H54 (cell line): Measurements from ENCODE around the gene ASB10.

Source experiments
- DNase-seq: peaks from one replicate; pipeline ENCODE4 v3.0.0; 2011; ENCODE audit warnings: low spot score, mixed read lengths; ENCODE audit not compliant: insufficient read length
- FAIRE-seq: peaks from 3 replicates; lab custom pipeline; 2011; peaks lifted over from hg19 to GRCh38; lab: Jason Lieb, UNC
- POLR2A ChIP-seq: IDR thresholded peaks from 2 replicates; pipeline ENCODE4 v1.6.1; 2011; ENCODE audit warnings: low read depth, mild to moderate bottlenecking, low read length

The ASB10 gene

DNA sequence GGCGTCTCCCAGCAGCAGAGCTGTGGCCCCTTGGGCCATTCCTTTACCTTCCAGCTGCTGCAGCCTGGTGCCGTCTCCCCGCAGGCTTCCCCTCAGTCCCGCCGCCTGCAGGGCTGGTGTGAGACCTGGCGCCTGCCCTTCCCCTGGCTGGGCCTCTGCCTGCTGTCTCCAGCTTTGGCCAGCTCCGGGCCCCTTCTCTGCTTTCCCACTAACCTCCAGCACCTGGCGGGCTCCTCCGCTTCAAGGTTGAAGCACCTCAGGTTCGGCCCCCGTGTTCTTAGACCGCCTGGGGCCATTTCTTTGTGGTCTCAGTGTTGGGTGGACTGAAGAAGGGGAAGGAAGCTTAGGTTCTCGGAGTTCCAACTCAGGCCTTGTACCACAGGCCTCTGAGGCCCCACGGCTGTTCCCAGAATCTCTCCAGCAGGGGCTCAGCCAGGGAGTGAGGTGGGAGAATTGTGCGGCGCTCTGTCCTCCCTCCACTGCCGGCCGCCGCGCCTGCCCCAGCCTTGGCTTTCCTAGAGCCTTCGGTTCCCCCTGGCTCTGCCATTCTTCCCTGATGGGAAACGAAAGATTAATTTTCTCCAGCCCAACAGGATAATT, 49.9 kb downstream of the ASB10 start:
- FAIRE-seq = no peak
- TF ChIP-seq POLR2A = no peak
- no peak for DNase-seq

DNA sequence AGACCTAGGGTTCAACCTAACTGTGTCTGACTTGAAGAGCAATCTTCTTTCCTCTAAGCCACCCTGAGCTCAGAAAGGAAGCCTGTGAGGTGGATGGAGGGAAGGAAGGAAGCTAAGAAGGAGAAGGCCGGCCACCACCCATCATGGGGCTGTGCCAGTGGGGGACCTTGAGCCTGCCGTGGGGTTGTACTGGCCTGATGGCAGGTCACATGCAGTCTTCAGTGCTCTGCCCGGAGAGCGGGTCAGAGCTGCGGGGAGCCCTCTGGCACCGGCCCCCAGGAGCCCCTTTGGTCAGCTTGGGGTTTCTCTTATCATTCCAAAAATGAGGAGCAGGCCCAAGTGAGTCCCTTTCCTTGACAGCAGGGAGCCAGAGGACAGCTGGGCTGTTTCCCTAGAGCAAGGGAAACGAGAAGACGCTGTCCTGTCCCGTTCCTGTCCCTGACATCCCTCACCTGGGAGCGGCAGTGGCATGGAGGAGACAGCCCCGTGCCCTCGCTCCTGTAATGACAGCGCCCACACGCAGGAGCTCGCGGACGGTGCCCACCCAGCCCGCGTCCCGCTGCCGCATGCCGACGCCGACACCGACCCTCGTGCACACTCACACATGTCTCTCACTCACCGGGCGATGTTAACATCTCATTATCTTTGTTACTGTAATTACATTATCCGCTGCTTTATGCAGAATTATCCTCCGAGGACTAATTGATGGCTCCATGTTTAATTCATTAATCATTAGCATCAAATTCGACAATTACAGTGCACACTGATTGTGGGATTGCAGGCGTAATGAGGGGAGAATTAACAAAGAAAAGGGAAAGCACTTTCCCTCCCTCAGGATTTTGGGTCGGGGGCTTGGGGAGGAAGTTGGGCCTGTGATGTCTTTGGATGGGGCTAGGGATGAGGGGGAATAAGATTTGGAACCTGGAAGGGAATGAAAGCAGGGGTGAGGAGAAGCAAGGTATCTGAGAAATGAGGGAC, 50.9 kb downstream of the ASB10 start:
- FAIRE-seq (no peak), DNase-seq (no peak)
- TF ChIP-seq POLR2A = no peak

DNA sequence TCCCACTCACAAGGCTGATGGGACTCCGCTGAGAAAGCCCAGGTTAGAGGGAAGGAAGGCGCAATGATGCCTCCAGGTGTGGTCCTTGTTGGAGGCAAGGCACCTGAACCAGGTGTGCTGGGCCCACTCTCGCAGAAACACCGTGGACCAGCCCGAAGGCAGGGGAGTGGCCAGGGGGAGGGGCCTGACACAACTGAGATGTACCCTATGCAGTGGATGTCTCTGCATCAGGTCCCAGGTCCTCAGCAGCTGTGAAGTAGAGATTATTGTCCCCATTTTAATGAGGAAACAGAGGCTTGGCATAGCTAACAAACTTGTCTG, 51.6 kb downstream of the ASB10 start:
- no peak for FAIRE-seq
- no peak for TF ChIP-seq POLR2A
- no peak for DNase-seq

DNA sequence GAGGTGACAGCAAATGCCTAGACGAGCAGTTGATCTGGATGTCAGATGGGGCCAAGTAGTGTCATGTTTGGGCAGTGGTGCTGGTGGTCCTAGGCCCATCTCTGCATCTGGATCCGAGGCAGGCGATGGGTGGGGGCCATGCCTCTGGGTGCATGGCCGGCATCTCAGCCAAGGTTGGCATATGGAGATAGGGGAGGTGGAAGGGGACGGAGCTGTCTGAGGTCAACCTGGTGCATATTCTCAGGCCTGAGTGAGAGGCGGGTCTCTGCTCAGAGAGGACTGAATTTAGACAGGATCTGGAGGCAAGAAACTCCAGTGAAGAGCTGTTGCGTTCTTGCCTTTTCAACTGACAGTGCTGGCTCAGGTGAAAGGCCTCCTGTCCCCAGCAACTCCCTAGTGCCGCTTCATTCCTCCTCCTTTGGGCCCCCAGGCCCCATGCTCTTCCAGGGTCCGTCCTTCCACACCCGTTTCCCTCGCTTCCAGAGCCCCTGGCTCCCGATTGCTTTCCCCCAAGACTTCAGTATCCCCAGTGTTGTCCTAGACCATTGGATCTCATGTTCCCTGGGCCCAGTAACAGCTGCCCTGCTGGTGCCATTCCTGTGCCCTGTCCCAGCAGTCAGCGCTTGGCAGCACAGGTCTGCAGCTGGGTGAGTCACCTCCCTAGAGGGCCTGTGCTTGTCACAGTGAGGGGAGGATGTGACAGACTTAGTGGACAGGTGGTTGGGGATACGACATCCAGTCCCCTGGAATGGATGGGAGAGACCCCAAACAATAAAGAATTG, 52.1 kb downstream of the ASB10 start:
- TF ChIP-seq POLR2A = no peak
- FAIRE-seq (no peak), DNase-seq (no peak)

DNA sequence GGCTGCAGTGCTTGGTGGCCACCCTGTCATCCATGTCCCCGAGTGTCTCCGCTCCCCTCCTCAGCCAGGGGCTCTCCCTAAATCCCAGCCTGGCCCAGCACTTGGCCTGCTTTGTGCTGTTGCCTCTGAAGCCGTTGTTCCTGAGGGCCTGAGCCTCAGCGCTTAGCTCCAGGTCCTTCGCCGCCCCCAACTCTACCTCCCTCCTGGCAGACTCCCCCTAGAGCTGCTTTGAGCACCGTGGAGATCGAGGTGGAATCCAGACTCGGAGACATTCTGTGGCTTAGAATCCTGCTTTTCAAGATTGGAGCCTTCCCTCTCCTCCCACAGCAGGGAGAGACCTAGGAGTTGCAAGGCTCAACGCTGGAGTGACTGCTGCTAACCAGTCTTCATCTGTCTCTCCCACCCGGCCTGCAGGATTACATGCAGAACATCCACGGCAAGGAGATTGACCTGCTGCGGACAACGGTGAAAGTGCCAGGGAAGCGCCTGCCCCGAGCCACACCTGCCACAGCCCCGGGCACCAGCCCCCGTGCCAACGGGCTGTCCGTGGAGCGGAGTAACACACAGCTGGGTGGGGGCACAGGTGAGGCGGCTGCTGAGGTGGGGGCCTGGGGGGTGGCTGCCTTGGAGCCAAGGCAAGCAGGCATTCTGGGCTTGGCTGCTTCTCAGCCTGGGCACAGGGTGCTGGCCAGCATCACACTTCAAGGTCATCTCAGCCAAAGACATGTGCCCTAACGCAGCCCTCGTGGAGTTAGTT, 52.9 kb downstream of the ASB10 start:
- DNase-seq (no peak), FAIRE-seq (no peak)
- TF ChIP-seq POLR2A = no peak

DNA sequence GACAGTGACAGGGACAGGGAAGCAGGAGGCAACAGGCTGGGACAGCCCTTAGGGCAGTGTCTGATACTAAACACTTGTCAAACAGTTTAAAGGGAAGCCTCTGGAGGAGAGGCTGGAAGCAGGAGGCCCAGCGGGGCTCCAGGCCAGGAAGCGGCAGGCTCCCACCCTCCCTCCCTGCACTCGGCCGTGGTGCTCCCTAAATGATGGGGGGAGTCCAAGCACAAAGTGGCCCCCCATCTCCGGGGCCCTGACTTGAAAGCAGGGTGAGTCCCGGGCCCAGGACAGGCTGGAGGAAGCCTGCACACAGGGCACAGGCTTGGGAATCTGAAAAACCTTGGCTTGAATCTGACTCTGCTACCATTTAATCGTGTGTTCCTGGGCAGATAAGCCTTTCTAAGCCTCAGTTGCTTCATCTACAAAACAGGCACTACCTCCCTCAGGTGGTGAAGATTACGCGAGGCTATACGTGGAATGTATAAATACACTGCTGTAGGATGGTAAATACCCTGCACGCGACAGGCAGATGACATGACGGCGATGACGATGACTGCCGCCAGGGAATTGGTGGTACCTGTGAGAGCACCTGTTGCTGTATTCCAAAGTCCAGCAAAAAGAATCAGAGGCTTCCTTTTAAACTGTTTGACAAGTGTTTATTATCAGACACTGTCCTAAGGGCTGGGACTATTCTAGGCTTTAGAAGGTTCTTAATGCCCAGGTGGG, 53.6 kb downstream of the ASB10 start:
- no peak for TF ChIP-seq POLR2A
- FAIRE-seq (no peak), DNase-seq (no peak)

DNA sequence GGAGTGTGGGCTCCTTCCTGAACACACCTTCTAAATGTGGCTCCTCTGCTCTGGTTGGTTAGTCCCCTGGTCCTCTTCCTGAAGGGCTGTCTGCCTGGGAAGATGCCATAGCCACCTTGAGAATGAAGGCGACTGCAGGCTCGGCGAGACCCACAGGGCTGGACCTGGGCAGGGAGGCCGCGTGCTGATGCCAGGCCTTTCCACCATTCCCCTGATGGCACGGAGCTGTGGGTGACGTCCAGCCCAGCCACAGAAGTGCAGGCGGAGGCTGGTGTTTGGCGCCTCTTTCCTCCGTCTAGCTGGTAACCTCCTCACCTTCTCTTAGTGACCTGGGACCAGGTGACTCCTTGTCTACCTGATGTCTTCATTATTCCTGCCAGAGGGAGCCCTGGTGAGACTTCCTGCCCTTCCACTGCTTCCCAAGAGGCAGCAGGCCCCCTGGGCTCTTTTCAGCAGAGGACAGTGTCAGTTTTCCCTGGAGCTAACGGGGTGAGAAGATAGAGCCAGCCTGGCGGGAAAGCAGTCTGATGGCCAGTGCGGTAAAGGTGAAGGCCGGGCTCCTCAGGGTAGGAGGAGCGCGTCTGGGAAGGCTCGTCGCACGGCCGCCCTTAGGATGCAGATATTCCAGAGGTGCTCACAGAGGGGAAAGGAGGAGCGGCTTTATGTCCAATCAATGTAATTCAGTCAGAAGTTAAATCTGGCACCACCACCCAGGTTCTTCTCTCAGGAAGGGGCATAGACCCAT, 54.4 kb downstream of the ASB10 start:
- FAIRE-seq = no peak
- no peak for TF ChIP-seq POLR2A
- DNase-seq = no peak

DNA sequence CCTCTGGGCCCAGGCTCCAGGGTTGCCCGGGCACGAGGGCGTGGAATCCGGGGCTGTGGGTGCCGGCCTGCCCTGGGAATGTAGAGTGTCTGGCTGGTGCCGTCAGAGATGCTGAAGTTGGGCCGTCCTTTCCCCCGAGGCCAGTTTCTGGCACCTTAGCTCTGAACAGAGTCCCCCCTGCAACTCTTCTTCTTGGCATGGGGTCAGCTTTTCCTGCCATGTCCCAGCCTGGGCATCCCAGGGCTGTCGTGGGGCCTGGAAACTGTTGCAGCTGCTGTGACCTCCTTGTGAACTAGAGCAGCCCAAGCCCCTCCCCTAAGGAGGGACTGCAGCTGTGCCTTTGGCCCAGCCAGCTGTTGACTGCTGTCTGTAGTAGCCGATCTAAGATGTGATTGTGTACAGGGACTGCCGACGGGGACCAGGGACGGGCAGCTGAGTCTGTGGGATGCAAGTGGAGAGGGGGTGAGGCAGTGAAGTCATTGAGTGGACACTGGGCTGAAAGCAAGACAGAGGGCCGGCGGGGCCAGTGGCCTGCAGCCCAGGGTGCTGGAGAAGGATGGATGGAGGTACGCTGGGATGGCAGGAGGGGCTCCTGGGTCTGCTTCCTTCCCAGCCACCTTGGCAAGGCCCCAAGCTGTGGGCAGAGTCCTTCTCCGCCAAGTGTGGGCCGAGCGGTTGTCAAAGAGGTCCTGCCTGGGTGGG, 55.3 kb downstream of the ASB10 start:
- no peak for DNase-seq
- no peak for TF ChIP-seq POLR2A
- no peak for FAIRE-seq

DNA sequence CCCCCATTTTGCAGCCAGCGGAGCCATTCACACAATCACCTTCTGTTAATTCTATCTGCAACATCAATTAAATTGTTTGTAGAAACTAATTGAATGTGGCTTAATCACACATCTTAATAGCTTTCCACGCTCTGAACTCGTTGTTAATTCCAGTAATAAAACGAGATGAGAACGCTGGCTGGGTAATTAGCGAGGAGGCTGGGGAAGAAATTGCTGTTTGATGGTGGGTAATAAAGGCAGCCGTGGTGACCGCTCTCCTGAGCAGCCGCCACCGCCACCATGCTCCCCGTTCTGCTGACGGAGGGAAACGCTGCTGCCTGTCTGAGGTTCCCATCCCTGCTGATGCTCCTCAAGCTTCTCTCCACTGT, 55.8 kb downstream of the ASB10 start:
- no peak for FAIRE-seq

DNA sequence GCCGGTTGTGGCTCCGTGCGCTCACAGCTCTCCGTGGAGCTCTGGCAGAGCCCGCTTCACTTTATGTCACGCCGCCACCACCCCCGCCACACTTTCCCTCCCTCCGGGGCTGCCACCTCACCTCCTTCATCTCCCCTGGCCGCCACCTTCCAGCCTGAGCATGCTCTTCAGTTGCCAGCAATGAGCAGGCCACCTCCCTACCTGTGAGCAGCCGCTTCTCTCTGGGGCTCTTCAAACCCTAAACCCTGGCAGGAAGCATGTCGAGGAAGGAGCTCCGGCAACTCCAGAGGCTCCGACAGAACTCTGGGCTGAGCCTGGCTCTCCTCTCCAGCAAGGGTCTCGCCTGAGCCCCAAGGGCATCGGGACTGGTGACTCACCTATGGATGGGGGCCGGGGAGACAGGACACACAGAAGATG, 56.3 kb downstream of the ASB10 start:
- no peak for DNase-seq
- TF ChIP-seq POLR2A = no peak
- no peak for FAIRE-seq

More for the DNA sequence above, 55.8 kb downstream of the ASB10 start:
- no peak for DNase-seq
- no peak for TF ChIP-seq POLR2A

DNA sequence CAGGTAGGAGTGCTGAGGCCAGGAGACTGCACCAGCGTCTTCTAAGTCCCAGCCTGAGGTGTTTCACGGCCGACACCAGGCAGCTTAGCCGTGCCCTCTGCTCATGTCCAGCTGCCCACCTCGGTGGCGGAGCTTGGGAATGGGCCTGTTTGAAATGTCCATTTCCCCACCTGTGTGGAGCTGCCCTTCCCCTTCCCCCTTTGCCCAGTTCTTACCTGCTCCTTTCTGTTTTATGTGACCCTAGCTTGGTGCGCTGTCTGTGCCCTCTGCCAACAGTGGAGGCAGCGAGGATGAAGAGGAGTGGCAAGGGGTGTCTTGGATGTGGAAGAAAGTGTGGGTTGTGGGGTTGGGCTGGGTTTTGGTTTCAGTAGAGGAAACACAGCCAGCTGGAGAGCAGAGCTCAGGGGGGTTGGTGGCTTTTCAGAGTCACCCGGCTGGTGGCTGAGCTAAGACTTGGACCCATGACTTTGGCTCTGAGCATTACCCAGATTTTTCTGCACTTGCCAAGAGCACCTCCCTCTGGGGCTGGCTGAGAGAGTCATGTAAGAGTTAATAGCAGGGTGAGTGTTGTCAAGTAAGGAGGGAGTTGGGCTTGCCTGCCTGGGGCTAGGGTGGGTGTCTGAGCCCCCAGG, 57.0 kb downstream of the ASB10 start:
- no peak for DNase-seq
- FAIRE-seq = no peak

More for the DNA sequence above, 57.0 kb downstream of the ASB10 start:
- no peak for TF ChIP-seq POLR2A
